Measurements from ENCODE around the gene XIRP2.

Gene XIRP2, protein sequence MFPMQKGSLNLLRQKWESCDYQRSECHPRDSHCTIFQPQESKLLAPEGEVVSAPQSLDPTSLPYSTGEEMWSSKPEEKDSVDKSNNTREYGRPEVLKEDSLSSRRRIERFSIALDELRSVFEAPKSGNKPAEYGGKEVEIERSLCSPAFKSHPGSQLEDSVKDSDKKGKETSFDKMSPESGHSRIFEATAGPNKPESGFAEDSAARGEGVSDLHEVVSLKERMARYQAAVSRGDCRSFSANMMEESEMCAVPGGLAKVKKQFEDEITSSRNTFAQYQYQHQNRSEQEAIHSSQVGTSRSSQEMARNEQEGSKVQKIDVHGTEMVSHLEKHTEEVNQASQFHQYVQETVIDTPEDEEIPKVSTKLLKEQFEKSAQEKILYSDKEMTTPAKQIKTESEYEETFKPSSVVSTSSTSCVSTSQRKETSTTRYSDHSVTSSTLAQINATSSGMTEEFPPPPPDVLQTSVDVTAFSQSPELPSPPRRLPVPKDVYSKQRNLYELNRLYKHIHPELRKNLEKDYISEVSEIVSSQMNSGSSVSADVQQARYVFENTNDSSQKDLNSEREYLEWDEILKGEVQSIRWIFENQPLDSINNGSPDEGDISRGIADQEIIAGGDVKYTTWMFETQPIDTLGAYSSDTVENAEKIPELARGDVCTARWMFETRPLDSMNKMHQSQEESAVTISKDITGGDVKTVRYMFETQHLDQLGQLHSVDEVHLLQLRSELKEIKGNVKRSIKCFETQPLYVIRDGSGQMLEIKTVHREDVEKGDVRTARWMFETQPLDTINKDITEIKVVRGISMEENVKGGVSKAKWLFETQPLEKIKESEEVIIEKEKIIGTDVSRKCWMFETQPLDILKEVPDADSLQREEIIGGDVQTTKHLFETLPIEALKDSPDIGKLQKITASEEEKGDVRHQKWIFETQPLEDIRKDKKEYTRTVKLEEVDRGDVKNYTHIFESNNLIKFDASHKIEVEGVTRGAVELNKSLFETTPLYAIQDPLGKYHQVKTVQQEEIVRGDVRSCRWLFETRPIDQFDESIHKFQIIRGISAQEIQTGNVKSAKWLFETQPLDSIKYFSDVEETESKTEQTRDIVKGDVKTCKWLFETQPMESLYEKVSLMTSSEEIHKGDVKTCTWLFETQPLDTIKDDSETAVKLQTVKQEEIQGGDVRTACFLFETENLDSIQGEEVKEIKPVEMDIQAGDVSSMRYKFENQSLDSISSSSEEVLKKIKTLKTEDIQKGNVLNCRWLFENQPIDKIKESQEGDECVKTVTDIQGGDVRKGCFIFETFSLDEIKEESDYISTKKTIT (N-terminal part only)

DNA sequence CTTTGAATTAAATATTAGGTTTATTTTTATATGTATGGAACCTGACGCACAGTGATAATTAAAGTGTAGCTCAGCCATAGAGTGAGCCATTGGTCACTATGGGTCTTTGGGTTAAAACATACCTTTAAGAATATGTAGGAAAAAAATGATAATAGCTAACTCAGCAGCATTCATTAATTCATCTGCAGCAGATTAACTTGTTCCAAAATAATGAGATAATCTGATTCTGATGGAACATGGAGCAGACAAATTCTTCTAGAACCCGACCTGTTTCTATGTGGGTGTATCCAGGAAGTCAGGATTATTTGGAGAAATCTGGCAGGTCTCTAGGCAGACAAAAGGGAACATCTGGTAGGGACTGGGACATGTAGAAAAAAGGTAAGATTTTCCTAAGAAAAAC, at the start of gene XIRP2:
XIRP2 (plus strand) TSS at position 301 of the 400 bp plus-strand sequence. CDS start 15,003 bp downstream, outside the sequence.
- DNase-seq = no peak

DNA sequence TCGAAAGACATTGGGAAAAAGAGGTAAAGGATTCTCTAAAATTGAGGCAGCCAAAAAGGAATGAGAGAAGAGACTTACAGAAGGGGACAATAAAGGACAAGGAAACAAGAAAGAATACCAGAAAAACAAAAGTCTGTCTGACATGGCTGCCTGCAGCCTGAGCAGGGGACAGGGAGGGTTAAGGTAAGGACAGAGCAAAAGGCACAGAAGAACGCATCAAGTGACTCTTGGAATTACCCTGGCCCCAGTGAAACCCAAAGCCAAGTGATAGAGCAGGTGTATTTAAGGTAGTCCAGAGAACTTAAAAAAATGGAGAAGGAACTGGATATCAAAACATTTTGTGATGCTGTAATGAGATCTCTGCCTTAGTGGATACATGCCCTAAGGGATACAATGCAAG, 47.1 kb upstream of the XIRP2 start:
- no peak for DNase-seq

DNA sequence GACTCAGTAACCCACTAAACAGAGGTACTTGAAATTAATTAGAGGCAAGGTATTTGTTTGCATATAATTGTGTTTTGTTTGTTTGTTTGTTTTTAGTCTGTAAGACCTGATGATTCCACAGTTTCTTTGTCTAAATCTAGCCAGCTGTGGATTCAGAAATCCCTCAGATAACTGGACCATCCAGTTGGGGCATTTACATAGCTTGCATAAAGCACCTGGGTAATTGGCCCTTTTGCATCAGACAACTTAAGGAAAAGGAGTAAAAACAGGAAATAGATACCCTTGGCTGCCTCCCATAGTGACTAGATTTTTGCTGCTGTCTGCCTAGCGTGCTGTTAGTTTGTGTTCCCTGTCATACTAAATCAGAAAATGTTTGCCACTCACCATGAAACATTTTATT, 46.6 kb upstream of the XIRP2 start:
- no peak for DNase-seq

DNA sequence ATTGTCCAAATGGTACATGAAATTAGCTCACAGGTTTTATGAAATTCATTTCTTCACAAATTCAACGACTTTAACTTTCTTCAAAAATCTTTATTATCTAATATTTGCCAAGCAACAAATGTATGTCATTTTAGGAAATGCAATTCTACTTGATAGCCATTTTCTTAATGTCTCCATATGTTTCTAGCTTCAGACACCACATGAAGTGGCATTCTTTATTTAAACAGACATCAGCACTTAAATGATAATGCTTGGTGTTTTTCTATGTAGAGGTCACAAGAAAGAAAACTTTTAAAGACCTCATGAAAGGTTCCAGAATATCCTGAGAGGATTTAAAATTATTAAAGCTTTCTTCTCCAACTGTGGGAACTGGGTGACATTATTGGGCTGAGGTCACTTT, 44.2 kb upstream of the XIRP2 start:
- DNase-seq = no peak

DNA sequence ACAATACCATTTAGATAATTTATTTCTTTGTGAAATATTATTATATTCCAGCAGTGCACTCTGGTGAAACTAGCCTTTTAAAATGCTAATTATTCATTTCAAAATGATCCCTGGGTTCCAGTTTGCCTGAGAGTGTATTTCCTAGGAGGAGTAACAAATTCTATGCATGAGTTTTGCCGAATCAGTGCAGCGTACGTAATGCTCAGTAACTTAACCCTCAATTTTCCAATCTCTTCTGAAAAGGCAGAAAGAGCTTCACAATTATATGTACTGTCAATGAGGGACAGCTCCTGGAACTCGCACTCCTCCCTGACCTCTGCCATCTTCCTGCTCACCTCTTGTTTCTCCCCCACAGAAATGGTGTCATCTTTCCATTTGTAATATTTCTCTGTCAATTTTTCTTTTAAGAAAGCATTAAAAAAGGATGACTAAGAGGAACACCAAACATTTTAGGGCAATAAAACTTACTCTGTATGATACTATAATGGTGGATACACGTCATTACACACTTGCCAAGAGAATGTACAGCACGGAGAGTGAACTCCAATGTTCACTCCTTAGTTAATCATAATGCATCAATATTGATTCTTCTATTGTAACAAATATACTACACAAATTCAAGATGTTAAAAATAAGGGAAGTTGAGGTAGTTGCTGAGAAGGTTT, 25.7 kb upstream of the XIRP2 start:
- no peak for DNase-seq

DNA sequence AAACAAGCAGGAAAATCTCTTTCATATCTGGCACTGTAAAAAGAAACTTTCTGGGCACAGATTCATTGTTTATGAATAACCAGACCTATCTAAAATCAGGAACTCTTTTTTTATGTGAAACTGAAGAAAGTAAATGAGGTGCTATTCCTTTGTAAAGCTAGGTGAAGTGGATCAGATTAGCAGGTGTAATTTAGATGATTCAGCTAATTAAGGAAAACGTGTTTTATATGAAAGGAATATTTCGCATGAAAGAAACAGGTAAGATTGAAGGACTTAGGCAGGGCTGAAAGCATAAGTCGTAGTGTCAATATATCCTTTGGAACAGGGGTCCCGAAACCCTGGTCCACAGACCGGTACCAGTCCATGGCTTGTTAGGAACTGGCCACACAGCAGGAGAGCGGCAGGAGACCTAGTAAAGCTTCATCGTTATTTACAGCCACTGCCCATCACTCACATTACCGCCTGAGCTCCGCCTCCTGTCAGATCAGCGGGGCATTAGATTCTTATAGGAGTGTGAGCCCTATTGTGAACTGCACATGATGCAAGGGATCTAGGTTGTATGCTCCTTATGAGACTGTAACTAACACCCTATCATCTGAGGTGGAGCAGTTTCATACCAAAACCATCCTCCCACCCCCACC, 20.3 kb upstream of the XIRP2 start:
- DNase-seq = no peak

DNA sequence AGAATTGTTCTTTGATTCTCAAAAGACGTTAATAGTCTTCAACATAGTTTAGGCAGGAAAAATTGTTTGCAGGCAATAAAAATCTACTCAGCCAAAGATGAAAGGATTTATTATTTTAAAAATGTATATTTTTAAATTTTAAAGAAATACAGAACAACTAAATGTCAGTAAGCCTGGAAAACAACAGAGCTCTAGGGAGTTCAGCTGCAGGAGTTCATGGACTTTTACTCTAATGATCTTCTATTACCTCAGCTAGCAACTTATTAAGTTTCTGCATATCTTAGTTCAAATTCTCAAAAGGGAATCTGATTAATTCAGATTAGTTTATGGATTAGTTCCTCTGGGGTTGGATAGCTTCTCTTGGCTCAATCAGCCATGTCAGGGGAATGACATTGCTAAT, 17.9 kb upstream of the XIRP2 start:
- DNase-seq = no peak

DNA sequence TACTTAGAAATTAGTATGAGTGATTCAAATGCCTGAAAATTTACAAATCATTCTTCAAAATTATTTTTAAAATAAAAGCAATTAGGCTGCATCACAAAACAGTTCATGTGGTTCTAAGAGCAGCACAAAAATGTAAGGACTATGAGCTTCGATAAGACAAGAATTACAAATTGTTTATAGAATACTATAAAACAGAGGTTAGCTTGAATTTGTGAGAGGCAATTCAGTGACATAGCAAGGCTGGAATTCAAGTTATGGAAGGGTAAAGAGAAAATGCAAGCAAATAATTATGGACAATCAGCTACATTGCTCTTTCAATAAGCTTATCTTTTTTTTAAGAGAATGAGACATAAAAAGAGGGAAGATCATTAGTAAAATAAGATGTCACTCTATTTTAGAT, 7.1 kb upstream of the XIRP2 start:
- no peak for DNase-seq

DNA sequence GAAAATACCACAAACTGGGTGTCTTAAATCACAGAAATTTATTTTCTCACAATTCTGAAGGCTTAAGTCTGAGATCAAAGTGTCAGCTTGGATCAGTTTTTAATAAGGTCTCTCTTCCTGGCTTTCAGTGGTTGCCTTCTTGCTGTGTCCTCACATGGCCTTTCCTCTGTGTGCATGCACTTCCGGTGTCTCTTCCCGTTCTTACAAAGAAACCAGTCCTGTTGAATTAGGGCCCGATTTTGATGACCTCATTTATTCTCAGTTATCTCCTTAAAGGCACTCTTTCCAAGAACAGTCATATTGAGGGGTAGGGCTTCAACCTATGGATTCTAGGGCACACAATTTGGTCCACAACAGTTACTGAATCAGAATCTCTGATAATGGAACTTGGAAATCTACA, 5.4 kb upstream of the XIRP2 start:
- DNase-seq = no peak

DNA sequence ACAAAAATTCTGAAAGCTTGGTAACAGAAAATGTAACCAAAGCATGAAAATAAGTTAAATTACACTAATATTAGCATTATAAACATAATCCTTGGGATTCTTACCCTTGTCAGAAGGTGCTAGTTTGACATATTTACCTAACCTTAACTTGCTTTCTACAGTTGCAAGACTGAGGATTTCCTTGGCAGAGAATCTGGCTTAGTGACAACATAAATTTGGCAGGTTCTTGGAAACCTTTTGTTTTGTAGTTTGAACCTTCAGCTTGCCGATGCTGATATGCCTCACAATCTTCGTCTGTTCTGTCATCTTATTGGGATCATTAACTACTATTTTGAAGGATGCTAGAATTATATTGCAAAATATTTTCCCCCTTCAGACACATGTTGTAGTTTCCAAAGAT, 3.4 kb downstream of the XIRP2 start:
- DNase-seq = no peak

DNA sequence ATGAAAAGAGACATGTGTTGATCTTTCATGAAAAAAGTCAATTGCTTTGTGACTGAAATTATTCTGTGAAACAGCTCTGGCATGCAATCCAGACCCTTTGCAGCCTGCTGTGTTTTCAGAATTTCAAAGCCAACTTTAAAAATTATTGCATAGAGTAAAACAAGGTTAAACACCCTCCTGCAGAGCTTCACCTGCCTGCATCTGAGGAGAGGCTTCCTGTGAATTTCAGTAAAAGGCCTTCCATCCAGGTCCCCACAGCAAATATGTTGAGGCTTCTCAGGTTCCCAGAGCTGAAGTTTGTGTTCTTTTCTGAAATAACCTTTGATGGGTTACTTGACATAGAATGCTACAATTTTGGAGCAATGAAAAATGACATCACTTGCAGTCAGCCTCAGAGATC, 4.1 kb downstream of the XIRP2 start:
- DNase-seq = no peak

DNA sequence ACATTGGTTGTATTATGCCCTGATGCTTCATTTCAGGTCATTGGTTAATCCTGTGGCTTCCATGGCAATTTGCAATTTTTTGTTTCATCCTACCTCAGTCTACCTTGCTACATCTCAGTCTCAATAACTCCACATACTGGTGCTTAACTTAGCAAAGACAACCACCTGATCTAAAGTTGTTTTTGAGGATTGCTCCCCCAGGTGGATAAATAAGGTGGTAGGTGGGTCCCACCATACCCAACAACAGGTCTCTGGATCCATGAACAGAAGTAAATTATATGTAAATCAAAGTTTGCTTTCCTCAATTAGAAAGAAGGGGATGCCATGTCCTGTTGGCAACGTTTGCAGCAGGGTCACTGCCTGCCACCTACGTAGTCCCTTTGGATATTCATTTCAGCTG, 7.0 kb downstream of the XIRP2 start:
- DNase-seq = no peak

DNA sequence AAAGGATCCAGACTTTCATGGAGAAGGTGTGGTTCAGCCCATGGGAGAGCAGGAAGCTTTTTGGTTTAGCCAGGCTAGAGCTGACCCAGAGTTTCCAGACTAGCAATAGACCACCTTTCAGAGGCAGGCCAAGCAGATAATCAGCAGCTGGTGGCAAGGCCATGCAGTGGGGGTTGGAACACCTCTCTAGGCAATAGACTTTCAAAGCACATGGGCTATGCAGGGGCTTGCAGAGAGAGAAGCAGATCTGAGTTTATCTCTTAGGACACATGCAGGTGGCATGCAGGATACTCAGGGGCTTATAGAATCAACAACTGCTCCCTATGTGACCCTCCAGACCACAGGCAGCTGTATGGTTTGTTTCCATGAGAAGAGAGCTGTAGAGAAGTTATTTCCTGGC, 9.4 kb downstream of the XIRP2 start:
- DNase-seq = no peak

DNA sequence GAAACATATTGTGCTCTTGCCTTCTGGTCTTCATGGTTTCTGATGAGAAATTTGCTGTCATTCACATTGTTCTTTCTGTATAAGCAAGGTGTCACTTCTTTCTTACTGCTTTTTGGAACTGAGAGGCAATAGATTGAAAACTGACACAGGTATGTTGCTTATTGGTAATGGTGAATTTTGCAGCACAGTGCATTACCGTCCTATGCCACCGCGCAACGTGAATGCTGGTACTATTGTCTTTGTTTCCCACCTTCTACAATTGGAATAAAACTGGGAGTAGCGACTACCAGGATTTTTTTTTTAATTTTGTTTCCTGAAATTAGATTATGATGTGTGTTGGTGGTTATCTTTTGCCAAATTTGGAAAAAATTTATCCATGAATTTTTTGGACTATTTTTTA, 11.4 kb downstream of the XIRP2 start:
- DNase-seq = no peak

DNA sequence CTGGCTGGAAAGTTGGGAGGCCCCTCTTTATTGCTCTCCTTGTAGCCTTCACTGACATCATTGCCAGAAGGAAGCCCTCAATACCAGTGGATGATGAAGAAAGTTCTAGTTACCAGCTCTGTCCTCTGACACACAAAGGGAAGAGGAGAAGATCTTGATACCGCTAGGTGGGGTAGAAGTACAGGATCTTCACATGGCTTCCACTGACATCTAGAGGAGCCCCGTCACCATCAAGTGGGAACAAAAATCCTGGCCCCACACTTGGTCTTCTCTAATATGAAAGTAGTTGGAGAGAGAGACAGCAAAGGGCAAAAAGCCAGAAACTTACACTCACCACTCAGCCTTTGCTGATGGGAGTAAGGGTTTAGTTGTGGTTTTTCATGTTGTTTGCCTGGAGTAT, 12.4 kb downstream of the XIRP2 start:
- no peak for DNase-seq

DNA sequence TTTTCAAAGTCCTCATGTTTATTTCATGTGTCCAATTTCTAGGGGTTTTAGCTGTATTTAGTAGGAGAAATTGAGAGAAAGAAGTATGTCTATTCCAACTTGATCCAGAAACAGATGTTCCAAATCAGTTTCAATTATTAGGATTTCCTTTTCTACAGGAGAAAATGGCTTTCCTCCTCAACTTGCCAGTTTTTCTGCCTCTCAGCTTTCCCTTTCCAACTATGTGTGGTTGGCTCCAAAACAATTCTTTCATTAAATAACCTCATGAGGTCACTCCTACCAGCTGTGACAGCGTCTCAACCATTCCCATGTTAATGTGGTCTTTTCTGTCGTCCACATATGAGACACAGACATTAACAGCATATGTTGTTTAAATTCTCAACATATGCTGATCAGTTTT, 13.1 kb downstream of the XIRP2 start:
- no peak for DNase-seq

DNA sequence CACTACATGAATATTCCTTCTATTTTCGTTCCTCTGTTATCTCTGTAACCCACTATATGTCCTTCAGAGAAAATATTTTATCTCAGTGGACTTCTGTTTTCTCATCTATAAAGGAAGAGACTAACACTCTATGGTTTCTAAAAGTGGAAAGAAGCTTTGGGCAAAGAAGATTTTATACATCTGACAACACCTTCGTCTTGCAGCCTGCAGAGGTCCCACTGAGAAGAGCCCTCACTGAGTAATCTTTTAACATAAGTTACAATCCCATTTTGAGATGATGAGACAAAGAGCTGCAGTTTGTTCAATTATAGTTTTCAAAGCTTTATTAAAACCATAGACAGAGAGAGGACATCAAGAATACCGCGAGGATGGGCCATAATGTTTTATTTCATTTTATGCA, 28.7 kb downstream of the XIRP2 start:
- DNase-seq = no peak

DNA sequence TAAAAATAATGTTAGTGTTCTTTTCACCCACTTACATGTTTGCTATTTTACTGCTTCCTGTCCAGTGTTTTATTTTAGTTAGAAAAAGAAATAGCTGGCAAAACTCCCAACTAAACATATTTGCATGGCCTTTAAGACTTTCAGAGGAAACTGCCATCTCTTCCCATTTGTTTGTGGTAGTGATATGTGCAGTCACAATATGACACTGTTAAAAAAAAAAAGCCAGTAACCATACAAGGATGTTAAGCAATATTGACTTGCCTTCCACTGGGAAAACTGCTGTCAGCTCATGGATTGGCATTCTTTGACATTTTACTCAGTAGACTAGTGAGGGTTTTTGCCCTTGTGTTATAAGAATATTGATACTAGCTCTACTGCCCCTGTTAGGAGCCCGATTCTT, 29.1 kb downstream of the XIRP2 start:
- no peak for DNase-seq

DNA sequence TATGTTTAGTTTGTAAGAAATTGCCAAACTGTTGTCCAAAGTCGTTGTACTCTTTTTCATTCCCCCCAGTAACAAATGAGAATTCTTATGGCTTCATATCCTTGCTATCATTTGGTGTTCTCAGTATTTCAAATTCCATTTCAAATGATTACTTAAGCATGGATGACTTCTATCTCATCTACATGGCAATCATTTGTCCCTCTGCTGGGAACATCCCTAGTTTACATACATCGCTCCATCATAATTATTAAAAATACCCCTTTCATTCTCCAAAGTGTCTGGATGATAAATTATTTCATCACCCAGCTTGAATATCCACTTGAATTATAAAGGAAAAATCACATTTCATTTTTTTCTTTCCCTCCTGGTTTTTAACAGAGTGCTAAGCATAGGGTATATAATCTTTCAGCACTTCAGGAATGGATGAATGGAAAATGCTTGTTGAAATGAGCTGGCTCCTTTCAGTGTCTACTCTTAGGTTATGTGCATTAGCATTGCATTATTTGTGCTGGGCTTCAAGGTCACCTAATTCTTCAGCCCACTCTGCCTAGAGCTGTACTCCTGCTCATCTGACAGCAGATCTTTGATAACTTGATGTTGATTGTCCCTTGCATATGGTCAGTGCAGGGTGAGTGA, 33.1 kb downstream of the XIRP2 start:
- DNase-seq = no peak

DNA sequence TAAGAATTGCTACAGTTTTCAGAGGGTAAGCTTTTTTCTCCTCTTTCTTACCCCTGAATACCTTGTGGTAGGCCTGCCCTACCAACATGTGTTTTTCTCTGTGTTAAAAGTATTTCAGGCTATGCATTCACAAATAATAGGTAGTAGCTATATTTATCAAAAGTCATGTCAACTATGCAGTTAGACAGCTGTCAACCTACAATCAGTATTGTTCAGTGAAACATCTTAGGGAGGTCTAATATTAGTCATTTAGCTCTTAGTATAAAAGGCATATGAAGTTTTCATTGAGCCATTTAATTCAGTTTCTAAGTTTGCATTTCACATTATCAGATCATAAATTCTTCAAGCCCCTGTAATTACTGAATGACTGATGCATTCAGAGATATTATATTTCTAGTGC, 36.7 kb downstream of the XIRP2 start:
- DNase-seq = no peak

DNA sequence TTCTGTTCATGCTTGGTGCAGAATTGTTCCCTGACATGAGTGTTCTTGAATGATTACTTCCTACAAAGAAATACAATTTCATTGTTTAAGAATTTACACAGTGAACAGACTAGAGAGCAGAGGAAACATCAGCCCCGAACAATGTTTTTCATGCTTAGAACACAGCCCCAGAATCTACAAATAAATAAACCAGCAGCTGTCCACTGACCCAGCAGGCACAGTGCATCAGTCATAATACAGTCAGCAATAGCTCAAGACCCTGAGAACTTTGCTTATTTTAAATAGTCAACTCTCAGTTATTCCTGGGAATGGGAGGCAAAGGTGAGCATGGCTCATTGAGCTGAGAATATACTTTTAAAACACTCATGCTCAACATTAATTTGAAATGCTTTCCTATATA, 38.4 kb downstream of the XIRP2 start:
- DNase-seq = no peak

DNA sequence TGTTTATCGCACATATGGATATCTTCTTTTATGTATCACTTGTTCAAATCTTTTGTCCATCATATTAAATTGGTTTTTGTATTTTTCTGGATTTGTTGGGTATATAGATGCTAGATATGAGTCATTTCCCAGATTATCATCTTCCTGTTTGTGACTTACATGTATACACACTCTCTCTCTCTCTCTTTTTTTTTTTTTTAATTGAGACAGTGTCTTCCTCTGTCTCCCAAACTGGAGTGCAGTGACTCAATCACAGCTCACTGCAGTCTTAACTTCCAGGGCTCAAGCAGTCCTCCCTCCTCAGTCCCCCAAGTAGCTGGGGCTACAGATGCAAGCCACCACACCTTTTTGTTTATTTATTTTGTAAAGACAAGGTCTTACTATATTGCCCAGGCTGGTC, 43.8 kb downstream of the XIRP2 start:
- DNase-seq = no peak
